GM18867 (cell line): Measurements from ENCODE around the gene SV2B.
"Not testable (repeated sequence)": the region's sequence is repeated elsewhere in the genome, so short reads cannot be mapped to it uniquely, and the experiment has no call there.

Experiments
- ATAC-seq: cut with Tn5 transposase; IDR thresholded peaks from one replicate; pipeline ENCODE4 v1.9.1; 2021; ENCODE audit warnings: mild to moderate bottlenecking, moderate library complexity; ENCODE audit not compliant: unreplicated experiment

SV2B gene

DNA sequence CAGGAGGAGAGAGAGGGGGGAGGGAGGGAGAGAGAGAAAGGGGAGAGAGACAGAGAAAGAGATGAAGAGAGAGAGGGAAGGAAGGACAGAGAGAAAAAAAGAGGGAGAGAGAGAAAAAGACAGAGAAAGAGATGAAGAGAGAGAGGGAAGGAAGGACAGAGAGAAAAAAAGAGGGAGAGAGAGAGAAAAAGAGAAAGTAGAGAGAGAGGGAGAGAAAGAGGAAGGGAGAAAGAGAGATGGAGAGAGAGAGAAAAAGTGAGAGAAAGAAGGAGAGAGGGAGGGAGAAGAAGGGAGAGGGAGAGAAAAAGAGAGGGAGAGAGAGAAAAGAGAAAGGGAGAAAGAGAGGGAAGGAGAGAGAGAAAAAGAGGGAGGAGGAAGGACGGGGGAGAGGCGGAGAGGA is 204.2 kb downstream of the SV2B start:
- ATAC-seq: no peak

DNA sequence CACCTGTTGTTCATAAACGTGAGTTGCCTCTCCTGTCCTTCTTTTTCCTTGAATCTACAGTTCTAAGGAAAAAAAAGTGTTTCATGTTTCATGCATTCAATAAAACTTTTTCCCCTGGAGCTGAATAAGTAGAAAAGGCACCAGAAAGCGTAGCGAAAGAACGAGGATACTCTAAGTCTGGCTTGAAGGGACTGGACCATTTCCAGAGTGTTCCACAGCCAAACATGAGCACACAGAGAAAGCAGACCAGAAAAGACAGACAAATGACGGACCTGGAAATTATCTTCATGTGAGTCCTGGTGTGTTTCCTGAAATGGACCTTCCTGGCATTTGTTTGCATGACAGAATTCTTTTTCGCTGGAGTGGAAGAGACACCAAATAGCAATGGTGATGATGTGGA is 204.7 kb downstream of the SV2B start:
- ATAC-seq: no peak

DNA sequence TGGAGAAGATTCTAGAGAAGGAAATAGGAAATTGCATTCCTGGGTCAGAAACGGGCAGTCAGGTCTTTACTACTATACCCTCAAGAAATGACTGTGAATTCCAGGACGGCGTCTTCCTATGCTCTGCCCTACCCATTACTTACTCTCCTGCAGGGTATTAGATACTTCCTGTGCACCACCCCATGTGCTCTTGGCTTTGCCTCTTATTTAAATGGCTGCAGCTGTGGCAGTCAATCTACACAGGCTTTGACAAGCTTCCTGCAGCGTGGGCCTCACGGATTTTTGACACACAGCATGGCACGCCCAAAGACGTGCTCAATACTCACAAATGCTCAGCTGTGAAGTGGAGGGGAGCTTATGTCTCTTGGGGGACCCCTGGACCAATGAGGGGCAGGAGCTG is 206.1 kb downstream of the SV2B start:
- ATAC-seq: no peak

DNA sequence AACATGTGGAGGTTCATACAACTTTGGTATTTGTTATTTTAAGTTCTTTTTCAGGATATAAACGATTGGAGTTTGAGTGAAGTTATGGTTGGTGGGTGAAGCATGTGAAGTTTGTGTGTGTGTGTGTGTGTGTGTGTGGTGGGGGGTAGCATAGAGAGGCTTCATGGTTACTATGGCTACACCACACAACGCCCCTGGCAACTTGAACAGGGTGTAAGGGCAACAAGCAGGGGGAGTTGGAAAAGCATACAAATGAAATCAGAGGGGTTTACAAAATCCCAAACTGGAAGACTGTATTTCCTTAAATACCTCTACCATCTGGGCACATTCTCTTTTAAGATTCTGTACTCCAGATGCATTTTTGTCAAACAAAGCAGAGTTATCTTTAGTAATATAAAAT is 207.5 kb downstream of the SV2B start:
- no peak for ATAC-seq

DNA sequence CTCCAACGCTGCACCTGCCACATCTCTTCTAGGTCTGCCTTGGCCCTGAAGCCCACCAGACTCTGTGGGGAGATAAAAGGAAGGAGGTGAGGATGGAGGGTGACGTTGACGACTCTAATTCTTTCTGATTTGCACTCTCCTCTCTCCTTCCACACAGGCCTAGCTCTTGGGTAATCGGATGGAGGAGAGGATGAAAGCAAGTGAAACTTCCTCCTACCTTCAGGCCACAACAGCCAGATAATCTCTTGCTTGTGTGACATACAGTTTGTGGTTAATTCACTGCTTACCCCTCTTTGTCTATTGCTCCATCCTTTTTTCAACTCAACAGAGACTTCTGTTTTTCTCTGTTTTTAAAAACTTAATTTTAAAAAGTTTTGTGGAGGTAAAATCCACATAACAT is 208.1 kb downstream of the SV2B start:
- no peak for ATAC-seq

DNA sequence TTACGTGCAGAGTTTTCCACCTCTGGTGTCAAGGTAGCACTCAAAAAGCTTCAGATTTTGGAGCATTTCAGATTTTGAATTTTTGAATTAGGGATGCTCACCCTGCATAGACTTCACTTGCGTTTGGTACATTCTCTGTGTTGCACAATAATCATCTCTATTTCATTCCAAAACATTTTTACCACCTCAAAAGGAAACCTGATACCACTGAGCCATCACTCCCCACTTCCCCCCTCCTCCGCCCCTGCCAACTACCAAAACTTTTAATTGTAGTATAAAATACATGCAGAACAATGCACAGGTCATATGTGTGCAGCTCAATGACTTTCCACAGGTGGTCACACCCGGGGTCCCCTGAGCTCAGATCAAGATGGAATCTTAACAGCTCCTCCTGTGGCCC is 208.8 kb downstream of the SV2B start:
- no peak for ATAC-seq

DNA sequence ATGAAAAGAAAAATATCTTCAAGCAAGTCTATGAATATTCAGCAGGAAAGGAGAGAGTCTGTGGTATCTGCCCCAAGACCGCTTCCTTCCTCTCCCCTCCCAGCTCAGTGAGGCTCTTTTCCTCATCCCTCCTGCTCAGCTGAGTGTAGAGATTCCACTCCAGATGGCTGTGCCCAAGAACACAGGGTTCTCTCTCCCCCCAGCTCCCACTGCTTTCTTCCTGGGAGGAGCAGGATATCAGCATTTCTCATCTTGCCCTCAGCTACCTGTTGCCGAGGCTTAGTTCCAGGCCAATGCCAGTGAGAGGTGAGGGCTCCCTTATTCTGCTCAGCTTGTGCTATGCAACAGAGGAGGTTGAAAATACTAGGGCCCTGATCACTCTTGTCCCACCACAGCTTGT is 211.9 kb downstream of the SV2B start:
- no peak for ATAC-seq

DNA sequence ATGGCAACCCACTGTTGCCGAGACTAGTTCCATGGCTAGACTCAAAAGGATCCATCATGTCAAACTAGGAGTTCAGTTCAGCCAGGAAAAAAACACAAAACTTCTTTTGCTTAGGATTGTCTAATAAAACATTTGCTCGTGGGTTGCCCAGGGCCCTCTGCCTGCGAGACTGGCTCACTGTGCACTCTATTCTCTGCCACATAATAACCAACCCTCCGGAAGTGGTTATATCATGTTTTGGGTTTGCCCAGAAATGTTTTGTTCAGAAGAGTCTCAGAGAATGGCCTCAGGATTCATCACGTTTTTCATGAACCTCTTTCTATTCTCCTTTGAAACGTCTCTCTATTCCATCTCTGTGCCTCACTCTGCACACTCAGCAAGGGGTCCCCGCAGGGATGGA is 216.1 kb downstream of the SV2B start:
- no peak for ATAC-seq

DNA sequence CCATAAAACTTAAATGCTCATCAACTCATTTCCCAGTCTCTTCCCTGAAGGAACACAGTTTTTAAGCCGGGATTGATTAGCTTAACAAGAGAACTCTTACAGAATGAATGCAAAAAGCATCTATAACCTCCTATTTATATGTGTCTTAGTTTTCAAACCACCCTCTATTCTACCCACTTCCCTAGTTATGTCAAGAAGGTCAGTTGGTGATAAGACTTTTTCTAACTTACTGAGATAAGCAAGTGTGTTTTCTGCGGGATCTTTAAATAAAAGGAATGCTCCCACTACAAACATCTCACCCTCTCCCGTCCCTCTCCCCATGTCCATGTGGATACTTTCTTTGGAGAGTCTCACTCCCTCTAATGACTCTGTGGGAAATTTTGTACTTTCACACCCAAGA is 218.5 kb downstream of the SV2B start:
- ATAC-seq: no peak

DNA sequence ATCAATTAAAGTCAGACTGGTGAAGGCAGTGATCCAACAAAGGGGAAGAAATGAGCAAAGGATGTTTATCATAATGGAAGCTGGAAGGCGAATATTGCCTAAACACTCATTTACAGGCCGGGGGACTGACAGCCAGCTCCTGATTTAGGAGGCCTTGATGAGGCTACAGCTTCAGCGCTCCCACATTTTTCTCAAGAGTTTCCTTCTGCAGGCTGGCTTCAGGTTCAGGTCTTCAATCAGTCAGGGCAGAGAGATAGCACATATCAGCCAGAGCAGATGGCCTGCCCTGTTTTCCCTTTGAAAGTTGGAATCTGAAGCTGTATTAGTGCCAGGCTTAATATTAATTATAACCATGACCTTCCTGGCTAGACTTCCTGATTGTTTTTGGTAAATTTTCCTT is 218.9 kb downstream of the SV2B start:
- ATAC-seq: no peak

DNA sequence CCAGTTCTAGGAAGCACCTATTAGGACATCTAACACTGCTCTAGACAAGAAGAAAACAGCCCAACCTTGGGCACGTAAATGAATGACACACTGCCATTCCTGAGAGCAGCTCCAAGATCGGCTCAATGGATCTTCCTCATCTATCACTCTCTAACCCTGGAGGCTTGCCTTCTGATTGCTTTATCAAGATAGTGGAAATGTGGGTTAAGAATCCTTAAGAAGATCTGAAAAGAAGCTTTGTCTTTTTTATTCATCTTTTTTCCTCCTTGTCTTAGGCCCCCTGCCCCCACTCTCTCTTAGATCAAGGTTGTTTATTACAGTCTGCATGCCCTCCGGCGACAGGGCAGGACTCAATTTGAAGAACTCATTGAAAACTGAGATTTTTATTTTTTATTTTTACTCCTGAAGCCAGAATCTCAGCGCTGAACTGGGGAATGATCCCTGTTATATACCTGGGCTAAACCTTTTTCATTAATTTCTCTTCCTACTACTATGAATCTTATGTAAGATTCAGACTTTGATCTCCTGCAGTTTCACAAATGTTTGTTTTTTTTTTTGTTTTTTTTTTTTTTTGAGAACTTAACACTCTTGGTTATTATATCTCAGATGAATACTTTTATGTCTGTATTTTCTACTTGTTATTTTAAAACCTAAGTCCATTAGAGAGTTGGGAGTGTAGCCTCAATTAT is 219.5 kb downstream of the SV2B start:
- no peak for ATAC-seq

DNA sequence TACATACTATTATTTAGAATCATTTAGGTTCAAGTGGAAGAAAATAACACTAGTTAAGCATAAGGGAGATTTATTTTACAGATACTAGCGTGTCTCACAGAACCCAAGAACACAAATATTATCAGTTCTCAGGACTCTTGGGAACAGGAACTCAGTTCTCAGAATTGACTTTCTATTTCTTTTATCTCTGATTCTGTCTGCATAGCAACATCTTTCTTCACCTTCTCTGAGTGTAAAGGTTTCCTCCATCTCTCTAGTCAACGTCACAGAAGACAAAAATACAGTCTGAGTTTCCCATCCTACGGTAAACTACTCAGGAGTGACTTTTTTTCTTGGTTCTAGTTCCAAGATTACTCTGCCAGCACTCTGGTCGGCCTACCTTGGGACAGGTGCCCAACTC is 220.0 kb downstream of the SV2B start:
- no peak for ATAC-seq

DNA sequence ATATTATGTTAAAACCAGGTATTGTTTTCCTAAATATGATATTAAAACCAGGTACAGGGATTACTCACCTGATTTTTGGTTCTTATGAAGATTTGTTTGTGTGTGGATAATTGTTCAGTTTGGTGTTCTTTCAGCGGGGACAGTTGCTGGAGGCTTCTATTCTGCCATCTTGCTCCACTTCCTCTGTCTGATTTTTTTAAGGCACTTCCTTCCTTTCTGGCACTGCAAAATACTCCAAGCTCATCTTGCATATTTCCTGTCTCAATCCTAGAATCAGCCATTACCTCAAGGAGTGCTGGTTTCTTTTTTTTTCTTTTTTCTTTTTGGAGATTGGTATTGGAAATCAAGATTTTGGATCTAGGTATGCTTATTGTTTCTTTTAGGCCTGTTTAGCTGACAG is 229.9 kb downstream of the SV2B start:
- ATAC-seq: no peak

DNA sequence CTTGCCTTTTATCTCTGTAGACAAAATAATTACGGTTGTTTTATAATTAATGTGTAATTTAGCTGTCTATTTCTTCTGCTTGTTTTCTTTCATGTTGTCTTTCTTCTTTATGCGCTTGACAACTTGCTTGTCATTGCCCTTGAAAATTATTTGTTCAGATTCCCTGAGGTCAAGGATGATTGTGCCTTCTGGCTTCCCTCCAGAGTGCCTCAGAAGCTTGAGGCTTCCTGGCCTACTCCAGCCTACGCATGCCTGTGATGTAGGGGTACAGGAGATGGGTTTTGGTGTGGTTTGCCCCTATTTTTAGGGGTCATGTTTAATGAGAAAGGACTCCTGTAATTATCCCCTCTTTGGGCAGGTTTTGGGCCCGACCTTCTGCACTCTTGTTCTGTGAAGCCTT is 231.5 kb downstream of the SV2B start:
- no peak for ATAC-seq

DNA sequence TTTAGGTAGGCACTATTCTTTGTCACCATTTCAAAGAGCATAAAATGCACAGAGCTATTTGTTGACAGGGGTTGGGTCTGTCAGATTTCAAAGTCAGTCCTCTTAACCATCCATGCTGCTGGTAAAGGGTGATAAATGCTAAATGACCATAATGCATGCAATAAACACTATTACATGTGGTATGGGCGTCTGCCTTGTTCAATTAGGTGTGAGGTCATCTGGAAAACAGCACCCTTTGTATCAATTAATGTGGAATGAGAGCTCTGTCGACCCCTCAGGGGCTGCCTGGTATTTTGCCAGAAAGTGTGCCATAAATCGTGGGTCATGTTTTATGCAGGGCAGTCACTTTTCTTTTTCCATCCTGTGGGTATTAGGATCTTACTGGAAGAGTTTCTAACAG is 235.6 kb downstream of the SV2B start:
- ATAC-seq: no peak

DNA sequence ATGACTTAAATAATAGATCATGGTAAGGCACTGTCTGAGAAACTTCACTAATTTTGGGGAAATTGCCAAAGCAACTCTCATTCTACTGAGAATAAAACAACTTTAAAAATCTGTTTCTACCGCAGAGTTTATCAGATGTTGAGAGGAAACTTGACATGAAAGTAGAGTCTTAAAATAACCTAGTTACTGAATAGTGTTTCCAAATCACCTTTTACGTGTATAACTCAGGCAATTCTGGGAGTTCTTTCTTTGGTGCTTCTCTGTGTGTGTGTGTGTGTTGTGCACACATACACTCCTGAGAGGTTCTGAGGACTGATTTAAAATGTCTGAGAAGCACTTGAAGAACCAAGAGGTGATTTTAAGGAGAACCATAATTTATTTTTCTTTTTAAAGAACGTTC is 236.6 kb downstream of the SV2B start:
- no peak for ATAC-seq

DNA sequence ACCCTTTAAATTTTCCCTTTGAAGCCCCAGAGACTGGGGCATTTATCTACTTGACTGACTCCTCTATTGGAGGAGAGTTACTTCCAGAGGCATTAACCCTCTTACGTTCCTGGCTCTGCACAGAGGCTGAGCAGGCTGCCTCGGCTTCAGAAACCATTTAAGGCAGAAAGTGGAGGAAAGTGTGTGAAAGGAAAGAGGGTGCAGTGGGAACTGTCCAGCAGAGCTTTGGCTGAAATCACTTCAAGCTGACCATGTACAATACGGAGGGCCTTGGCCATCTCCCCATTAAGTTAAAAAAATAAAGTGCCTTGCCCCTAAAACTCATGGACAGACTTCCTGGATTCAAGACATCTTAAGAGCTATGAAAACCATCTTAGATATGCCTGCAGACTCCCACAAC is 238.7 kb downstream of the SV2B start:
- no peak for ATAC-seq

DNA sequence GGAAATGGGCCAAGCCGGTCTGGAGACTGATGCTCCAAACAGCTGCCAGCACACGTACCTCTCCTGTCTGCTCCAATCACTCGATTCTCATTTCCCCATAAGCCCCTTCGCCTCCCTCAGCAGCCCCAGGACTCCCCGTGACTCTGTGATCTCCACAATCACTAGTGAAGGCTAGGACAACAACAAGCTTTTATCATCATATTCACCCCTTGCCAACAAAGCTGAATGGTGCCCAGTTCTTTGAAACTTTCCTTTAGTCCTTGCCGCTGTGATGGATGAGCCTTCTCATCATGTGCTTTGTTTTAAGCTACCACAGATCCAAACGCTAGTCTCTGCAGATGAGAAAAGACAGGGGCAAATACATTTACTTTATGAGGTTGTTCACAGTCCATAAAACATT is 242.0 kb downstream of the SV2B start:
- ATAC-seq: no peak

DNA sequence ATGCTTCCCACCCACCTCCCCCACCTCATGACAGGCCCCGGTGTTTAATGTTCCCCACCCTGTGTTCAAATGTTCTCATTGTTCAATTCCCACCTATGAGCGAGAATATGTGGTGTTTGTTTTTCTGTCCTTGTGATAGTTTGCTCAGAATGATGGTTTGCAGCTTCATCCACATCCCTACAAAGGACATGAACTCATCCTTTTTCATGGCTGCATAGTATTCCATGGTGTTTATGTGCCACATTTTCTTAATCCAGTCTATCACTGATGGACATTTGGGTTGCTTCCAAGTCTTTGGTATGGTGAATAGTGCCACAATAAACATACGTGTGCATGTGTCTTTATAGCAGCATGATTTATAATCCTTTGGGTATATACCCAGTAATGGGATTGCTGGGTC is 244.9 kb downstream of the SV2B start:
- ATAC-seq: not testable (repeated sequence)

DNA sequence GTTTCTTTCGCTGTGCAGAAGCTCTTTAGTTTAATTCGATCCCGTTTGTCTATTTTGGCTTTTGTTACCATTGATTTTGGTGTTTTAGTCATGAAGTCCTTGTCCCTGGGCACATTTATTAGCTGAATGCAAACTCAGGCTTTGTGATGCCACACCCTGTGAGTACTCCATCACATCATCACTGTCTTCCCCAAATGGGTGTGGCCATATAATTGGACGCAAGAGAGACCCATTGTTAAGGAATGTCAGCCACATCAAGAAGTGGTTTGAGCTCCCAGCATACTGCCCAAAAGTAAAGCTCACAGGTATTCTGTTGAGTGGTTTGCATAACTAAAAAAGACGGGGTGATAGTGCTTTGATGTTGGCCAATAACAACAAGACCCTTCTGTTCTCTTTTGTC is 245.7 kb downstream of the SV2B start:
- ATAC-seq: no peak

DNA sequence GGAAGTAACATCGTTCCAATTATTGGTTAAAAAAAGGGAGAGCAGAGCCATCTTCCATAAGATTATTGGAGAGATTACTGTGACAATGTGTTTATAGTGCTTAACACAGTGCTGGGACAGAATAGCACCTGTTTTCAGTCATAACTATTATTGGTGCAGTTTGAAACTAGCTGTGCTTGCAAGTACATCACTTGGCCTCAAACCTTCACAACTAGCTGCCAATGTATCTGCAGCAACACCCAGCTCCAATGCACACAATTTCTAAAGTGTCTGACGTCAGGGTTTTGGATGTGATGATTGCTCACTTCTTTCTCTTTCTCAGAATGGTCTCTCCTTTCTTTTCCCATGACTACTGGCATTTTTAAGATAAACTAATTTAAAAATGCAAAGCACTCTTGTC is 246.2 kb downstream of the SV2B start:
- ATAC-seq: no peak

DNA sequence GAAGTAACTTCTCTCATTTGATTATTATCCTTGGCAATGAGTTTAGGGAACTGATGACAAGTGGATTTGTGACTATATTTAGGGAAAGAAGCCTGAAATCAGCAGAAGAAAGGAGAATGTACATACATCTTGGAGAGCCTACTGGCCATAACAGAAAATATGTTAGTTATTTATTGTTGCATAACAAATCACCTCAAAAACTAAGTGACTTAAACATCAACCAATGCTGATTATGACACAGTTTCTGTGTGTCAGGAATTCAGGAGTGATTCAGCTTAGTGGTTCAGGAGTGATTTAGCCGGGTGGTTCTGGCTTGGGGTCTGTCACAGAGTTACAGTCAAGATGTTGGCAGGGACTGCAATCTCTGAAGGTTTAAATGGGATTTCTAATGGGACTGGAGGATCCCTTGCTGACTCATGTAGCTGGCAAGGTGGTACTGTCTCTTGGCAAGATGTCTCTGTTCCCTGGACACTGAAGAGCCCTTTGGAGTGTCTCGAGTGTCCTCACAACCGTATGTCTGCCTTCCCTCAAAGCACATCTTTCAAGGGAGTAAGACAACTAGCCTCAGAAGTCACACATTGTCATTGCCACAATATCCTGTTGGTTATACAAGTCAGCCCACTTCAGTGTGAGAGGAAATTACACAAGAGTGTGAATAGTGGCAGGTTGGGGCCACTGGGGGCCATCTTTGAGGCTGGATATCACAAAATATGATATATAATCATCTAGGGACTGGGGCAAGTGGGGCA is 248.9 kb downstream of the SV2B start:
- no peak for ATAC-seq
